ENCODE measurements around the gene ADAMTS8. TPM values are rescaled to one million over a fixed set of nuclear protein-coding genes. Genes with fewer than 3 reads are reported as not detected.

ADAMTS8 gene
- total RNA-seq, 1 donor from 2014 or later: 0.22 TPM

DNA sequence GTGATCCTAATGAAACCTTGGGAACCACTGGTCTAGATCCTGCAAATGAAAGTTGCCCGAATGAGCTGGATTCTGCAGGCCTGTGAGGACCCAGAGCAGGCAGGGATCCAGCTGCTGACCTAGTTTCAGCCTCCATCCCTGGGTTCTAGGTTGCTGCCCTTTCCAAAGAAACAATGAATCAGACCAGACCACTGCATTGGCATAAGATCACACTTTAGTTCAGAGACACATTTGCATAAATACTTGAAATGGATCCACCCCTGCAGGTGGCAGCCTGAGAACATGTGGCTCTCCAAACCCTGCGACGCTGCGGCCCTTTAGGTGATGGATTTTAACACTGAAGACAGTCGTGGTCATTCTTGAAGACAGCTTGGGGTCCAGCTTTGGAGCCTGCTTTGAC is 23.7 kb downstream of the ADAMTS8 start:
- no peak for DNase-seq (ENCODE audit: low spot score, unreplicated experiment)
- Mint-ChIP-seq H3K27ac (no peak overlapping the region), H3K36me3 (ENCODE audit: insufficient read depth) (no peaks in the 10 kb centered on the region), H3K4me1 (ENCODE audit: low read depth) (peaks cover 4% of the 10 kb centered on the region), H3K4me3 (ENCODE audit: low read depth) (no peak overlapping the region), H3K27me3 (peaks cover 30% of the 10 kb centered on the region), H3K9me3 (ENCODE audit: low read depth) (no peaks in the 10 kb centered on the region)
- TF ChIP-seq, protein P1, sequence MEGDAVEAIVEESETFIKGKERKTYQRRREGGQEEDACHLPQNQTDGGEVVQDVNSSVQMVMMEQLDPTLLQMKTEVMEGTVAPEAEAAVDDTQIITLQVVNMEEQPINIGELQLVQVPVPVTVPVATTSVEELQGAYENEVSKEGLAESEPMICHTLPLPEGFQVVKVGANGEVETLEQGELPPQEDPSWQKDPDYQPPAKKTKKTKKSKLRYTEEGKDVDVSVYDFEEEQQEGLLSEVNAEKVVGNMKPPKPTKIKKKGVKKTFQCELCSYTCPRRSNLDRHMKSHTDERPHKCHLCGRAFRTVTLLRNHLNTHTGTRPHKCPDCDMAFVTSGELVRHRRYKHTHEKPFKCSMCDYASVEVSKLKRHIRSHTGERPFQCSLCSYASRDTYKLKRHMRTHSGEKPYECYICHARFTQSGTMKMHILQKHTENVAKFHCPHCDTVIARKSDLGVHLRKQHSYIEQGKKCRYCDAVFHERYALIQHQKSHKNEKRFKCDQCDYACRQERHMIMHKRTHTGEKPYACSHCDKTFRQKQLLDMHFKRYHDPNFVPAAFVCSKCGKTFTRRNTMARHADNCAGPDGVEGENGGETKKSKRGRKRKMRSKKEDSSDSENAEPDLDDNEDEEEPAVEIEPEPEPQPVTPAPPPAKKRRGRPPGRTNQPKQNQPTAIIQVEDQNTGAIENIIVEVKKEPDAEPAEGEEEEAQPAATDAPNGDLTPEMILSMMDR (IDR thresholded peaks at IDR 0.05; ENCODE audit: unreplicated experiment): no peak

DNA sequence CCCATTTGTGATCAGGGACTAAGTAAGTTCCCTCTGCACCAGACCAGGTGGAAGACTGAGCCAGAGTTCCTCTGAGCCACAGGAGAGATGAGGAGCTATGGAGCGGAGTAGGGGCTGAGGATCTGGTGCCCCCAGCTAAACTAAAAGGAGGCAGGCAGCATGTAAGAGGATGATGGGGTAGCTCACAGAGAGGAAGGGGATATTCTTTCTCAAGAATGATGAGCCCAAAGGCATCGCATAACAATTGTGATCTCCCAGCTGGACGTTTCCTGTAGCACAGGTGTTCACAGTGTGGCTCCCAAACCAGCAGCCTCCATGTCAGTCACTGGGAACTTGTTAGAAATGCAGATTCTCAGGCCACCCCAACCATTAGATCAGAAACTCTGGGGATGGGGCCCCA is 24.4 kb downstream of the ADAMTS8 start:
- H3K27me3 Mint-ChIP-seq: peaks cover 22% of the 10 kb centered on the region
- no peak overlapping the region for H3K4me3 Mint-ChIP-seq (ENCODE audit: low read depth)
- H3K36me3 Mint-ChIP-seq (ENCODE audit: insufficient read depth): no peaks in the 10 kb centered on the region
- TF ChIP-seq, protein P1 (IDR thresholded peaks at IDR 0.05; ENCODE audit: unreplicated experiment): no peak
- H3K4me1 Mint-ChIP-seq (ENCODE audit: low read depth): peaks cover 4% of the 10 kb centered on the region
- no peaks in the 10 kb centered on the region for H3K9me3 Mint-ChIP-seq (ENCODE audit: low read depth)
- no peak overlapping the region for H3K27ac Mint-ChIP-seq
- DNase-seq (ENCODE audit: low spot score, unreplicated experiment): no peak

DNA sequence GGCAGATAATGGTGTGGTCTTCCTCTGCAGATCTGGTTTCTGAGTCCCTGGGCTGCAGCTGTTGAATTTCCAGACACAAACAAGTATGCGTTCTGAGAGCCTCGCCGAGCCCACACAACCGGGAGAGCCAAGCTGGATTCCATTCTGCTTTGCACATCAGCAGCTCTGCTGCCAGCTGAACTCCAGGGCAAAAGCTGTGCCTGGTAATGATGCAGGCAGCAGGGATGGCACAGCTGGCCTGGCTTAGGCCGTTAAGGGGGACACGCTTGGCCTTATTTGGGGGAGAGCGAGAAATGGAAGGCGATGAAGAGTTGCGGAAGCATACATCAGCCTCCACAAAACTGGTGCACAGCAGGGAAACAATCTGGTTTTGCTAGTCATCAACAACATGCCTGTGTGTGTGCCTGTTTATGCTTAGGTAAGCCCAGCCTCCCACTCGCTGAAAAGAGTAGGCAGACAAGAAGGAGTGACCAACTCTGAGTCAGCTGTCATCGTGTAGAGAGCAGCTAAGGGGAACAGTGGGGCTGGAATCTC is 25.1 kb downstream of the ADAMTS8 start:
- no peak for DNase-seq (ENCODE audit: low spot score, unreplicated experiment)
- Mint-ChIP-seq H3K27ac (no peak overlapping the region), H3K9me3 (ENCODE audit: low read depth) (no peaks in the 10 kb centered on the region), H3K4me1 (ENCODE audit: low read depth) (peaks cover 4% of the 10 kb centered on the region), H3K36me3 (ENCODE audit: insufficient read depth) (no peaks in the 10 kb centered on the region), H3K27me3 (peaks cover 19% of the 10 kb centered on the region), H3K4me3 (ENCODE audit: low read depth) (no peak overlapping the region)
- TF ChIP-seq, protein P1 (IDR thresholded peaks at IDR 0.05; ENCODE audit: unreplicated experiment): no peak

DNA sequence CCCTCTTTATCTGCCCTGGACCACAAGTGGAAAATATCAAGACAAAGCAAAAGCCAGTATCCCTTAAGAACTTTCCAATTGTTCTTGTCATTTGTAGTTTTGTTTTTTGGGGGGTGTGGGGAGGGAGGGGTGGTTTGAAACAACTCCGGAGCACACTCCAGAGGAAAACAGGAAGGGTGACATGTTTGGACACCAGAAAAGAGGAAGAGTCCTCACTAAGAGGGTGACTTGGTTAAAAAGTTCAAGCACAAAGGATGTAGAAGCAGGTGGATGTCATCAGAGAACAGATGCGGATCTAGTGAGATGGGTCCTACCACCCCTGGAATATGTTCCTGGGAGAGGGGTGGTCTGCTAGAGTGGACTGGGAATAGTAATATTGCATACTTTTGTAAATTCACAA is 25.8 kb downstream of the ADAMTS8 start:
- no peak for DNase-seq (ENCODE audit: low spot score, unreplicated experiment)
- Mint-ChIP-seq H3K36me3 (ENCODE audit: insufficient read depth) (no peaks in the 10 kb centered on the region), H3K9me3 (ENCODE audit: low read depth) (no peaks in the 10 kb centered on the region), H3K27ac (no peak overlapping the region), H3K4me3 (ENCODE audit: low read depth) (no peak overlapping the region), H3K27me3 (peaks cover 20% of the 10 kb centered on the region), H3K4me1 (ENCODE audit: low read depth) (peaks cover 4% of the 10 kb centered on the region)
- TF ChIP-seq, protein P1 (IDR thresholded peaks at IDR 0.05; ENCODE audit: unreplicated experiment): no peak

DNA sequence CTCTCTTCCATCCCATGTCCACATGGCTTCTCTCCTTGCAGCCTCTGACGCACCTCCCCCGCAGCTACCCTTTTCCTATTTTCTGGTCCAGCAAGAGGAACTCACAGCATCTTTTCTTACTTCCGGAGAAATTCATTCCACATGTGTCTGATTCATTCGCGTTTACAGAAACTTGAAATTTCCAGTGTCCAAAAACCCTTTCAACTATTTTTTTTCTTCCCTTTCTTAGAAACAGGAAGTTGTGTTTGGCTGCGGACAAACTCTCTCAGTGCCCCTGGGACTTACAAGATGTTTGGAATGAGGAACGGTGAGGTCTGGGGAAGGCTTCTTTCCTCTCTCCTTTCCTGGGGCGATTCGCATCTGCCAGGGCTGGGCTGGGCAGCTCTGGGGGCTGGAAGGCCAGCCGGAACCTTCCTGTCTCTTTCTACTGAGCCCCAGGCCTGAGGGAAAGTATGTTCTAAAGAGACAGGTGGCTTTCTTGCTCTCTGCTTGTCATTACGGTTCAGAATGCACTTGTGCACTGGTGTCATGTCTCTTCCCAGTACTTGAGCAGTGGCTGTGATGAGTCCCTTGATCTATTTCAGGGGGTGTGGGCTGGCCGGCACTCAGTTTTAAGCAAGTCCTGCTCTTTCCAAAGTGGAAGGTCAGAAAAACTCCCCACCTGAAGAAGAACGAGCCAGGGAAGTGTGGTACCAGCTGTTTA is 27.5 kb downstream of the ADAMTS8 start:
- TF ChIP-seq, protein P1 (IDR thresholded peaks at IDR 0.05; ENCODE audit: unreplicated experiment): no peak
- Mint-ChIP-seq H3K27ac (no peak overlapping the region), H3K4me3 (ENCODE audit: low read depth) (no peak overlapping the region), H3K27me3 (peaks cover 22% of the 10 kb centered on the region), H3K36me3 (ENCODE audit: insufficient read depth) (no peaks in the 10 kb centered on the region), H3K4me1 (ENCODE audit: low read depth) (peaks cover 4% of the 10 kb centered on the region), H3K9me3 (ENCODE audit: low read depth) (no peaks in the 10 kb centered on the region)
- DNase-seq (ENCODE audit: low spot score, unreplicated experiment): no peak
